Common myeloid progenitor, CD34-positive (primary cell): ENCODE results near the gene TYW1B.
"Not testable (repeated sequence)": the region's sequence is repeated elsewhere in the genome, so short reads cannot be mapped to it uniquely, and the experiment has no call there.

Experiments used
- CTCF ChIA-PET: fragments of 350-600 bp; sonication (Branson Sonifier 250); formaldehyde crosslinking; loops from one replicate; lab custom pipeline; 2021; ENCODE audit warnings: antibody characterized with exemption; lab: Charles Lee
- POLR2A ChIA-PET: fragments of 350-600 bp; sonication (Branson Sonifier 250); formaldehyde crosslinking; loops from one replicate; lab custom pipeline; 2021; ENCODE audit warnings: antibody characterized with exemption; lab: Charles Lee
- DNase-seq, 3 donors: peaks; one replicate each; pipeline versions ENCODE4 v3.0.0 to v3.0.0-alpha.2; 2013
- H3K27ac ChIP-seq, 2 experiments: 1 replicate in 1 of 2; 2 replicates in 1 of 2; pipeline ENCODE4 v1.7.0; 2013; ENCODE audit warnings: inconsistent platforms in 2 of 2, low read length in 2 of 2, mild to moderate bottlenecking in 2 of 2, low read depth in 1 of 2, moderate library complexity in 1 of 2; ENCODE audit not compliant: severe bottlenecking in 2 of 2, insufficient read depth in 1 of 2, poor library complexity in 1 of 2
- H3K27me3 ChIP-seq, 5 experiments: replicated peaks in 2 of 5; 1 replicate in 3 of 5; 2 replicates in 2 of 5; pipeline versions ENCODE4 v1.6.1 to v1.7.0; 2013; ENCODE audit warnings: low read length in 4 of 5, mild to moderate bottlenecking in 2 of 5, moderate library complexity in 2 of 5, inconsistent platforms in 1 of 5; ENCODE audit not compliant: insufficient read depth in 5 of 5, control insufficient read depth in 4 of 5
- H3K36me3 ChIP-seq, 4 experiments: 1 replicate in 2 of 4; 2 replicates in 2 of 4; pipeline versions ENCODE4 v1.6.1 to v1.7.0; 2013; ENCODE audit warnings: low read length in 3 of 4, control low read depth in 1 of 4, mild to moderate bottlenecking in 1 of 4; ENCODE audit not compliant: control insufficient read depth in 4 of 4, insufficient read depth in 4 of 4
- H3K4me1 ChIP-seq, 4 experiments: 1 replicate in 3 of 4; 2 replicates in 1 of 4; pipeline versions ENCODE4 v1.6.1 to v1.7.1; 2013; ENCODE audit warnings: low read length in 3 of 4, mild to moderate bottlenecking in 3 of 4, control low read depth in 1 of 4, inconsistent platforms in 1 of 4, moderate library complexity in 1 of 4; ENCODE audit not compliant: control insufficient read depth in 4 of 4, insufficient read depth in 4 of 4; ENCODE audit errors: control extremely low read depth in 1 of 4
- H3K4me3 ChIP-seq, 7 experiments: 1 replicate in 4 of 7; 2 replicates in 3 of 7; pipeline versions ENCODE4 v1.5.1 to v1.7.0; 2013; ENCODE audit warnings: mild to moderate bottlenecking in 7 of 7, low read length in 6 of 7, moderate library complexity in 6 of 7, inconsistent platforms in 2 of 7, low read depth in 2 of 7, control low read depth in 1 of 7; ENCODE audit not compliant: insufficient read depth in 4 of 7, control insufficient read depth in 1 of 7; ENCODE audit errors: extremely low read depth in 1 of 7
- H3K9me3 ChIP-seq, 5 experiments: 1 replicate in 4 of 5; 2 replicates in 1 of 5; pipeline versions ENCODE4 v1.6.1 to v1.7.1; 2013; ENCODE audit warnings: low read length in 4 of 5, mild to moderate bottlenecking in 2 of 5, inconsistent platforms in 1 of 5, low read depth in 1 of 5, moderate library complexity in 1 of 5; ENCODE audit not compliant: control insufficient read depth in 4 of 5, insufficient read depth in 2 of 5; ENCODE audit errors: control extremely low read depth in 1 of 5
- WGBS: methylation state at CpG from one replicate; pipeline ENCODE4 v1.1.5; 2013; ENCODE audit not compliant: insufficient coverage; 5-methylcytosine and 5-hydroxymethylcytosine counted together

The TYW1B gene

GRCh38 chr7:72704894-72705293 lies 123.1 kb downstream of the TYW1B start:
- no peak overlapping the region for H3K27ac ChIP-seq
- ChIA-PET CTCF (no interaction called here), POLR2A (no interaction called here)
- H3K27me3 ChIP-seq, result no peaks in the 10 kb centered on the region
- WGBS, result 100% methylated on average over 3 of the region's 3 CpGs
- peaks cover 0 to 11% (median 0%) of the 10 kb centered on the region in 4 experiments for H3K36me3 ChIP-seq
- no peak overlapping the region for H3K4me3 ChIP-seq
- no peak for DNase-seq
- H3K9me3 ChIP-seq, result peaks cover 0 to 2% (median 0%) of the 10 kb centered on the region in 5 experiments
- no peaks in the 10 kb centered on the region for H3K4me1 ChIP-seq

GRCh38 chr7:72700548-72700947 lies 127.5 kb downstream of the TYW1B start:
- POLR2A ChIA-PET, CTCF ChIA-PET: not testable (repeated sequence)
- WGBS, result 100% methylated on average over 1 of the region's 1 CpG

GRCh38 chr7:72697066-72697465 lies 130.9 kb downstream of the TYW1B start:
- no CpG with 5 or more reads among the region's 1 CpG for WGBS
- H3K27ac ChIP-seq, POLR2A ChIA-PET, H3K36me3 ChIP-seq, H3K4me1 ChIP-seq, H3K9me3 ChIP-seq, CTCF ChIA-PET, H3K27me3 ChIP-seq, H3K4me3 ChIP-seq, DNase-seq: not testable (repeated sequence)

More at GRCh38 chr7:72700548-72700947, 127.5 kb downstream of the TYW1B start:
- not testable (repeated sequence) for H3K4me1 ChIP-seq, H3K9me3 ChIP-seq, H3K27ac ChIP-seq, H3K27me3 ChIP-seq, H3K4me3 ChIP-seq, H3K36me3 ChIP-seq, DNase-seq

GRCh38 chr7:72696643-72697042 lies 131.4 kb downstream of the TYW1B start:
- H3K27ac ChIP-seq, H3K27me3 ChIP-seq, H3K9me3 ChIP-seq, H3K36me3 ChIP-seq, H3K4me3 ChIP-seq, DNase-seq, POLR2A ChIA-PET, H3K4me1 ChIP-seq, CTCF ChIA-PET: not testable (repeated sequence)
- no CpG with 5 or more reads among the region's 2 CpGs for WGBS

- H3K4me1 ChIP-seq, H3K4me3 ChIP-seq, H3K27ac ChIP-seq, CTCF ChIA-PET, H3K27me3 ChIP-seq, H3K9me3 ChIP-seq, POLR2A ChIA-PET, DNase-seq, H3K36me3 ChIP-seq: not testable (repeated sequence)
- 100% methylated on average over 5 of the region's 8 CpGs for WGBS
Observed at GRCh38 chr7:72695482-72695881, 132.5 kb downstream of the TYW1B start.

GRCh38 chr7:72691442-72691841 lies 136.6 kb downstream of the TYW1B start:
- H3K36me3 ChIP-seq, POLR2A ChIA-PET, H3K4me1 ChIP-seq, H3K27me3 ChIP-seq, H3K9me3 ChIP-seq, H3K27ac ChIP-seq, CTCF ChIA-PET, DNase-seq, H3K4me3 ChIP-seq: not testable (repeated sequence)
- 100% methylated on average over 1 of the region's 2 CpGs for WGBS

- H3K4me1 ChIP-seq, CTCF ChIA-PET, H3K27ac ChIP-seq, H3K36me3 ChIP-seq, H3K27me3 ChIP-seq, H3K9me3 ChIP-seq, H3K4me3 ChIP-seq, POLR2A ChIA-PET: not testable (repeated sequence)
- no CpG with 5 or more reads among the region's 2 CpGs for WGBS
- peak in 2 of 3 donors; percentile 48 to 68 for DNase-seq
Observed at GRCh38 chr7:72690177-72690576, 137.8 kb downstream of the TYW1B start.
